H7 (cell line): ENCODE measurements around the gene SKAP2. TPM values are rescaled to one million over a fixed set of nuclear protein-coding genes. Genes with fewer than 3 reads are reported as not detected.

Experiments
- DNase-seq: peaks from one replicate; pipeline ENCODE4 v3.0.0; 2012
- H3K27me3 ChIP-seq: 2 replicates; pipeline ENCODE4 v1.6.0; 2011; ENCODE audit warnings: mild to moderate bottlenecking, low read length; ENCODE audit not compliant: control insufficient read depth, insufficient read depth
- H3K36me3 ChIP-seq: replicated peaks from 2 replicates; pipeline ENCODE4 v1.5.1; 2011; ENCODE audit warnings: low read length; ENCODE audit not compliant: control insufficient read depth, insufficient read depth
- H3K4me3 ChIP-seq: 2 replicates; pipeline ENCODE4 v1.5.1; 2011; ENCODE audit warnings: low read depth, mild to moderate bottlenecking, control low read depth, low read length, moderate library complexity; ENCODE audit not compliant: insufficient read depth
- total RNA-seq: library from RNA; depleted of rRNA; stranded (reverse); fragments of >200 nt; shearing (Covaris generic); gene quantifications from 2 replicates; pipeline ENCODE4 v1.2.3, GENCODE V29; 2014

The SKAP2 gene
- total RNA-seq, 1 experiment from 2014 or later: 2.2 TPM

- Histone ChIP-seq H3K4me3 (no peak overlapping the region), H3K36me3 (no peaks in the 10 kb centered on the region), H3K27me3 (peaks cover 25% of the 10 kb centered on the region)
- DNase-seq: no peak
Observed at GRCh38 chr7:26862834-26863233, 1.6 kb downstream of the SKAP2 start.

GRCh38 chr7:26861050-26861449 is 3.3 kb downstream of the SKAP2 start:
- Histone ChIP-seq H3K4me3 (no peak overlapping the region), H3K27me3 (peaks cover 40% of the 10 kb centered on the region), H3K36me3 (no peaks in the 10 kb centered on the region)
- DNase-seq: no peak

GRCh38 chr7:26860361-26860760 is 4.0 kb downstream of the SKAP2 start:
- no peaks in the 10 kb centered on the region for H3K36me3 ChIP-seq
- peak; percentile 23 for DNase-seq
- H3K27me3 ChIP-seq: peaks cover 46% of the 10 kb centered on the region
- H3K4me3 ChIP-seq: no peak overlapping the region

- peaks cover 51% of the 10 kb centered on the region for H3K27me3 ChIP-seq
- no peaks in the 10 kb centered on the region for H3K36me3 ChIP-seq
- no peak overlapping the region for H3K4me3 ChIP-seq
- DNase-seq: no peak
Observed at GRCh38 chr7:26859720-26860119, 4.7 kb downstream of the SKAP2 start.

GRCh38 chr7:26858735-26859134 is 5.7 kb downstream of the SKAP2 start:
- DNase-seq: peak; percentile 12
- no peak overlapping the region for H3K4me3 ChIP-seq
- H3K27me3 ChIP-seq: peaks cover 52% of the 10 kb centered on the region

GRCh38 chr7:26858241-26858715 is 6.1 kb downstream of the SKAP2 start:
- peaks cover 50% of the 10 kb centered on the region for H3K27me3 ChIP-seq
- DNase-seq: no peak
- no peak overlapping the region for H3K4me3 ChIP-seq
- no peaks in the 10 kb centered on the region for H3K36me3 ChIP-seq

More at GRCh38 chr7:26858735-26859134, 5.7 kb downstream of the SKAP2 start:
- H3K36me3 ChIP-seq: no peaks in the 10 kb centered on the region

GRCh38 chr7:26857506-26858240 is 6.7 kb downstream of the SKAP2 start:
- peak overlapping the region; percentile 8 for H3K4me3 ChIP-seq
- H3K36me3 ChIP-seq: no peaks in the 10 kb centered on the region
- H3K27me3 ChIP-seq: peaks cover 45% of the 10 kb centered on the region
- DNase-seq: peak; percentile 38

- DNase-seq: no peak
- no peaks in the 10 kb centered on the region for H3K36me3 ChIP-seq
- H3K27me3 ChIP-seq: peaks cover 42% of the 10 kb centered on the region
- H3K4me3 ChIP-seq: no peak overlapping the region
Observed at GRCh38 chr7:26857170-26857505, 7.3 kb downstream of the SKAP2 start.

- DNase-seq: no peak
Observed at GRCh38 chr7:26856176-26856985, 8.0 kb downstream of the SKAP2 start.

GRCh38 chr7:26854876-26855855 is 9.2 kb downstream of the SKAP2 start:
- Histone ChIP-seq H3K4me3 (no peak overlapping the region), H3K27me3 (peaks cover 41% of the 10 kb centered on the region), H3K36me3 (no peaks in the 10 kb centered on the region)
- no peak for DNase-seq

More at GRCh38 chr7:26856176-26856985, 8.0 kb downstream of the SKAP2 start:
- no peaks in the 10 kb centered on the region for H3K36me3 ChIP-seq
- no peak overlapping the region for H3K4me3 ChIP-seq
- H3K27me3 ChIP-seq: peaks cover 41% of the 10 kb centered on the region

GRCh38 chr7:26853788-26854393 is 10.5 kb downstream of the SKAP2 start:
- H3K4me3 ChIP-seq: no peak overlapping the region
- peaks cover 39% of the 10 kb centered on the region for H3K27me3 ChIP-seq
- DNase-seq: no peak

GRCh38 chr7:26850193-26850651 is 14.2 kb downstream of the SKAP2 start:
- peaks cover 7% of the 10 kb centered on the region; the same call in 1 of the 2 replicates for H3K27me3 ChIP-seq
- no peak for DNase-seq
- no peak overlapping the region for H3K4me3 ChIP-seq
- H3K36me3 ChIP-seq: no peaks in the 10 kb centered on the region

More at GRCh38 chr7:26853788-26854393, 10.5 kb downstream of the SKAP2 start:
- H3K36me3 ChIP-seq: no peaks in the 10 kb centered on the region

- peak; percentile 16 for DNase-seq
- no peaks in the 10 kb centered on the region for H3K36me3 ChIP-seq
- H3K27me3 ChIP-seq: no peaks in the 10 kb centered on the region
- no peak overlapping the region for H3K4me3 ChIP-seq
Observed at GRCh38 chr7:26843705-26844104, 20.7 kb downstream of the SKAP2 start.

- DNase-seq: no peak
- Histone ChIP-seq H3K27me3 (no peaks in the 10 kb centered on the region), H3K4me3 (no peak overlapping the region), H3K36me3 (no peaks in the 10 kb centered on the region)
Observed at GRCh38 chr7:26842897-26843296, 21.5 kb downstream of the SKAP2 start.
